Measurements from ENCODE around the gene RAPGEF4.

The RAPGEF4 gene

DNA sequence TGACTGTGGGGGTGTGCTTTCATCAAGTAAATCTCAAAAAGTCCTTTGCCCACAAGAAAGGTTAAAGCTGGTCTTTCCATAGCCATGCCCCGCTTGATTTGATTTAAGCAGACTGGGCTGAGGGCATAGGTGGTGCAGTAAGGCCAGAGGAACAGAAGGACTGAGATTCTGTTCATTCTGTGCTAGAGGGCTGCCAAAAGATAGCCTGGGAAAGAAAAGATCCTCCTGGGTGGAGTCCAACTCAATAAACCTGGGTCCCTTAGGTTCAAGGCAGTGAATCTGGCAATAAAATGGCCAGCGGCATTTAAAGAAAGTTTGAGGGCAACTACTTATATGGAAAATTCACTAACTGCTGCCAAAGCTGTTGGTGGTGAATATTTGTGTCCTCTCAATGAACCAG is 280.8 kb downstream of the RAPGEF4 start:
- H3K27me3 ChIP-seq (ENCODE audit: insufficient read depth, low read depth) = no peaks in the 10 kb centered on the region

DNA sequence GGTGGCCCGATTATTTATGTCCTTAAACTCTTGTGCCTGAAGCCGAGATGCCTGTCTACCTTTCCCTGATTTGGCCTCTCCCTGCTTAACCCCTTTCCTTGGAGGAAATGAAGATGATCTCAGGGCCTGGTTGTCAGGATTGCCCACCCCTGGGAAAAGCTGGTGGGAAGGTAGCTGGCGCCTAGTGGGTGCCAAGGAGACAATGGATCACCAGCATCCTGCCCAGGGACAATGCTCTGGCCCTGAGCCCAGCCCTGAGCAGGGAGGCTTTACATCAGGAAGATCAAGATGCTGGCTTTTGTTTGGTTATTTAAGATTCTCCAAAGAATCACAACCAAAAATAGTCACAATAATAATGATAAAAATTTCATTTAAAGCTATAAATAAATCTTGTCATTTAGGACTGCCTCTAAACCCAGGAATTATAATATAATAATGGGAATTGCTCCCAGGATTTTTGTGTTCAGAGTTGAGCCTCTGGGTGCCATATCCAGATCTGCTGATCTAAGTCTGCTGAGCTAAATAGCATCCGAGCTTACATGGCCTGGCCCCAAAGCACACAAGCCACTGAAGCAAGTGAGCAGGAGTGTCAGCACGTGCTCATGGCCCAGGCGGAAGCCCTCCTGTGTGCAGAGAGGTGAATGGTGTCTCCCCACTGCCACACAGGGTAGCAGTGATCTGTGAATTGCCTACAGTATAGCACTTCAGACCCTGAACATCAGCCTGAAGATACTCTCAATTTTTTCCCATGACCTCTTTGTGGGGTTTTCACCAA is 282.2 kb downstream of the RAPGEF4 start:
- H2AFZ ChIP-seq (ENCODE audit: low read depth) = no peak overlapping the region
- H3K9ac ChIP-seq = no peak overlapping the region
- H3K27me3 ChIP-seq (ENCODE audit: insufficient read depth, low read depth) = no peaks in the 10 kb centered on the region

More for the DNA sequence above, 280.8 kb downstream of the RAPGEF4 start:
- Histone ChIP-seq H3K36me3 (ENCODE audit: insufficient read depth) (no peaks in the 10 kb centered on the region), H4K20me1 (ENCODE audit: insufficient read depth) (no peaks in the 10 kb centered on the region), H3K27ac (no peak overlapping the region), H3K4me2 (no peak overlapping the region), H3K79me2 (ENCODE audit: insufficient read depth, low read depth) (no peaks in the 10 kb centered on the region), H3K4me3 (IDR thresholded peaks at IDR 0.05; ENCODE audit: insufficient read depth, low read depth, low read length) (no peak overlapping the region), H2AFZ (ENCODE audit: low read depth) (no peak overlapping the region), H3K9ac (no peak overlapping the region), H3K4me1 (ENCODE audit: low read depth, poor library complexity, severe bottlenecking) (no peaks in the 10 kb centered on the region)
- TF ChIP-seq, protein P1, sequence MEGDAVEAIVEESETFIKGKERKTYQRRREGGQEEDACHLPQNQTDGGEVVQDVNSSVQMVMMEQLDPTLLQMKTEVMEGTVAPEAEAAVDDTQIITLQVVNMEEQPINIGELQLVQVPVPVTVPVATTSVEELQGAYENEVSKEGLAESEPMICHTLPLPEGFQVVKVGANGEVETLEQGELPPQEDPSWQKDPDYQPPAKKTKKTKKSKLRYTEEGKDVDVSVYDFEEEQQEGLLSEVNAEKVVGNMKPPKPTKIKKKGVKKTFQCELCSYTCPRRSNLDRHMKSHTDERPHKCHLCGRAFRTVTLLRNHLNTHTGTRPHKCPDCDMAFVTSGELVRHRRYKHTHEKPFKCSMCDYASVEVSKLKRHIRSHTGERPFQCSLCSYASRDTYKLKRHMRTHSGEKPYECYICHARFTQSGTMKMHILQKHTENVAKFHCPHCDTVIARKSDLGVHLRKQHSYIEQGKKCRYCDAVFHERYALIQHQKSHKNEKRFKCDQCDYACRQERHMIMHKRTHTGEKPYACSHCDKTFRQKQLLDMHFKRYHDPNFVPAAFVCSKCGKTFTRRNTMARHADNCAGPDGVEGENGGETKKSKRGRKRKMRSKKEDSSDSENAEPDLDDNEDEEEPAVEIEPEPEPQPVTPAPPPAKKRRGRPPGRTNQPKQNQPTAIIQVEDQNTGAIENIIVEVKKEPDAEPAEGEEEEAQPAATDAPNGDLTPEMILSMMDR (conservative IDR thresholded peaks at IDR 0.05; ENCODE audit: low read depth, low read length) = no peak

DNA sequence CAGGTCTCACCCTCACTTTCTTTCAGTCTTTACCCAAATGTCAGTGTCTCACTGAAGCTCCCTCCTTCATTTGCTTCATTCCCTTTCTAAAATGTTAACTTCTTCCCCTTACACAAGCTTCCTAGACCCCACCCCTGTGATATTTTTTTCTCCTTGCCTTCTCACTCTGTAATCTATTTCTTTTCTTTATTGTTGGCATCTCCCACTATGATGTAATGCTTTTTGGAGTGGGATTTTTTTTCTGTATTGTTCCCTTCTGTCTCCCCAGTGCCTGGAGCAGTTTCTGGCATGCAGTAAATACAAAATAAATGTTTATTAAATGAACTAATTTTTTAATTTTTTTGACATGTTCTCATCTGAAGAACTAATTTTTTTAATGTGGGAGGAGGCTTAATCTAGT is 284.1 kb downstream of the RAPGEF4 start:
- H3K4me1 ChIP-seq (ENCODE audit: low read depth, poor library complexity, severe bottlenecking) = no peaks in the 10 kb centered on the region
- no peak overlapping the region for H3K9ac ChIP-seq
- no peaks in the 10 kb centered on the region for H3K79me2 ChIP-seq (ENCODE audit: insufficient read depth, low read depth)
- no peak overlapping the region for H3K4me2 ChIP-seq
- no peak overlapping the region for H3K4me3 ChIP-seq (IDR thresholded peaks at IDR 0.05; ENCODE audit: insufficient read depth, low read depth, low read length)
- H2AFZ ChIP-seq (ENCODE audit: low read depth) = no peak overlapping the region
- no peak overlapping the region for H3K27ac ChIP-seq
- H3K36me3 ChIP-seq (ENCODE audit: insufficient read depth) = no peaks in the 10 kb centered on the region
- no peaks in the 10 kb centered on the region for H3K27me3 ChIP-seq (ENCODE audit: insufficient read depth, low read depth)
- H4K20me1 ChIP-seq (ENCODE audit: insufficient read depth) = no peaks in the 10 kb centered on the region
- TF ChIP-seq, protein P1 (conservative IDR thresholded peaks at IDR 0.05; ENCODE audit: low read depth, low read length) = no peak

More for the DNA sequence above, 282.2 kb downstream of the RAPGEF4 start:
- H3K4me3 ChIP-seq (IDR thresholded peaks at IDR 0.05; ENCODE audit: insufficient read depth, low read depth, low read length) = no peak overlapping the region
- H3K36me3 ChIP-seq (ENCODE audit: insufficient read depth) = no peaks in the 10 kb centered on the region
- no peaks in the 10 kb centered on the region for H3K4me1 ChIP-seq (ENCODE audit: low read depth, poor library complexity, severe bottlenecking)
- H4K20me1 ChIP-seq (ENCODE audit: insufficient read depth) = no peaks in the 10 kb centered on the region
- H3K4me2 ChIP-seq = no peak overlapping the region
- TF ChIP-seq, protein P1 (conservative IDR thresholded peaks at IDR 0.05; ENCODE audit: low read depth, low read length) = no peak
- H3K79me2 ChIP-seq (ENCODE audit: insufficient read depth, low read depth) = no peaks in the 10 kb centered on the region
- H3K27ac ChIP-seq = no peak overlapping the region

DNA sequence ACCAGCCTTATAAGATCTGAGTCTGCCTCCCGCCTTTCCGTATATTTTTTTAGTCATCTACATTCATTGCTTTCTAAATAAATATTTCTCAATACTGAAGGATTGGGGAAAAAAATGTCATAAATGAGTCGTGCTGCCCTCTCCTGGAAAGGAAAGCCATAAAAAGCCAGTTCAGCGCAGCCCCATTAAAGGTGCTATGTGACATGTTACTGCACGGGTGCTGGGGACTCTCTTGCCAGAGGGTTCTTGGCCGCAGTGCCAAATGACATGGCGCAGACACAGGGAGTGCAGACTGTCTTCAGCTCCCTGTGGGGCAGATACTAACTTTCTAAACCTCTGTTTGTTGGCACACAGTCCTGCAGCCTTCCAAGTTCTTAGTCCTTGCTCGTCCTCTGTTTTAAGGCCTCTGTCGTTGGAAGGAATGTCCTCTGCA is 286.3 kb downstream of the RAPGEF4 start:
- H4K20me1 ChIP-seq (ENCODE audit: insufficient read depth) = no peaks in the 10 kb centered on the region
- no peaks in the 10 kb centered on the region for H3K79me2 ChIP-seq (ENCODE audit: insufficient read depth, low read depth)
- H3K4me2 ChIP-seq = no peak overlapping the region
- no peak overlapping the region for H2AFZ ChIP-seq (ENCODE audit: low read depth)
- no peaks in the 10 kb centered on the region for H3K36me3 ChIP-seq (ENCODE audit: insufficient read depth)
- TF ChIP-seq, protein P1 (conservative IDR thresholded peaks at IDR 0.05; ENCODE audit: low read depth, low read length) = no peak
- no peaks in the 10 kb centered on the region for H3K4me1 ChIP-seq (ENCODE audit: low read depth, poor library complexity, severe bottlenecking)
- H3K4me3 ChIP-seq (IDR thresholded peaks at IDR 0.05; ENCODE audit: insufficient read depth, low read depth, low read length) = no peak overlapping the region
- H3K27ac ChIP-seq = no peak overlapping the region
- H3K27me3 ChIP-seq (ENCODE audit: insufficient read depth, low read depth) = no peaks in the 10 kb centered on the region
- H3K9ac ChIP-seq = no peak overlapping the region

Measured in KMS-11 (cell line).